GM10266 (cell line): ENCODE data around the gene KLC1.
"Not testable (repeated sequence)": the region's sequence is repeated elsewhere in the genome, so short reads cannot be mapped to it uniquely, and the experiment has no call there.

Source experiments
- DNase-seq: peaks from one replicate; pipeline ENCODE4 v3.0.0; 2012; ENCODE audit errors: extremely low spot score
- CTCF ChIP-seq: IDR thresholded peaks from 2 replicates; pipeline ENCODE4 v1.5.1; 2012; ENCODE audit warnings: mild to moderate bottlenecking, low read depth; ENCODE audit not compliant: control insufficient read depth, insufficient read depth; ENCODE audit errors: missing control alignments

The KLC1 gene

GRCh38 chr14:103651585-103651984 is 22.6 kb downstream of the KLC1 start:
- no peak for DNase-seq
- TF ChIP-seq CTCF, result no peak

- no peak for TF ChIP-seq CTCF
- DNase-seq, result no peak
These were observed 23.8 kb downstream of the KLC1 start for GRCh38 chr14:103652806-103653205.

GRCh38 chr14:103653336-103653735 is 24.3 kb downstream of the KLC1 start:
- DNase-seq, result not testable (repeated sequence)

- no peak for DNase-seq
- TF ChIP-seq CTCF, result no peak
These were observed 24.8 kb downstream of the KLC1 start for GRCh38 chr14:103653805-103654204.

GRCh38 chr14:103654619-103655018 is 25.6 kb downstream of the KLC1 start:
- no peak for TF ChIP-seq CTCF
- no peak for DNase-seq

GRCh38 chr14:103656031-103656755 is 27.2 kb downstream of the KLC1 start:
- no peak for DNase-seq
- no peak for TF ChIP-seq CTCF

- no peak for DNase-seq
- no peak for TF ChIP-seq CTCF
These were observed 27.7 kb downstream of the KLC1 start for GRCh38 chr14:103656756-103657133.

GRCh38 chr14:103657471-103657870 is 28.5 kb downstream of the KLC1 start:
- DNase-seq, result no peak
- TF ChIP-seq CTCF, result no peak
